Adrenal gland (tissue), 12 donors: ENCODE data around the gene RNF182. TPM values are rescaled to one million over a fixed set of nuclear protein-coding genes. Genes with fewer than 3 reads are reported as not detected.

Source experiments
- DNase-seq, 7 donors: peaks; one replicate each; pipeline ENCODE4 v3.0.0-alpha.2; 2019 to 2020
- H3K27ac ChIP-seq, 5 donors: fragments of 200-600 bp; sonication (generic) in 4 of 5; 1 replicate in 3 of 5; 2 replicates in 2 of 5; pipeline versions ENCODE4 v1.5.1 to v1.8.0; 2016 to 2020; ENCODE audit warnings: mild to moderate bottlenecking in 1 of 5
- H3K27me3 ChIP-seq: fragments of 200-600 bp; 2 replicates; pipeline ENCODE4 v1.8.0; 2021
- H3K36me3 ChIP-seq, 2 donors: fragments of 200-600 bp; replicated peaks in 1 of 2; 1 replicate in 1 of 2; 2 replicates in 1 of 2; pipeline versions ENCODE4 v1.5.1 to v1.8.0; 2018 to 2022
- H3K4me1 ChIP-seq, 2 donors: fragments of 200-600 bp; replicated peaks in 1 of 2; 1 replicate in 1 of 2; 2 replicates in 1 of 2; pipeline versions ENCODE4 v1.5.1 to v1.8.0; 2018 to 2021
- H3K4me3 ChIP-seq, 4 donors: fragments of 200-600 bp; sonication (generic) in 3 of 4; one replicate each; pipeline ENCODE4 v1.5.1; 2016 to 2018
- H3K9me3 ChIP-seq, 3 donors: fragments of 200-600 bp; sonication (generic) in 1 of 3; replicated peaks in 1 of 3; 1 replicate in 2 of 3; 2 replicates in 1 of 3; pipeline versions ENCODE4 v1.5.1 to v1.8.0; 2016 to 2021
- CTCF ChIP-seq, 6 experiments: fragments of 450-650 bp in 4 of 6; fragments of 200-600 bp in 2 of 6; sonication (generic) in 1 of 6; IDR thresholded peaks; 1 replicate in 5 of 6; 2 replicates in 1 of 6; pipeline versions ENCODE4 v1.5.1 to v1.8.0; 2016 to 2021; ENCODE audit warnings: antibody characterized with exemption in 6 of 6, mild to moderate bottlenecking in 2 of 6, moderate library complexity in 1 of 6
- POLR2A ChIP-seq, 2 donors: fragments of 450-650 bp; IDR thresholded peaks; one replicate each; pipeline ENCODE4 v1.6.1; 2017; ENCODE audit warnings: antibody characterized with exemption in 2 of 2, mild to moderate bottlenecking in 2 of 2, moderate library complexity in 1 of 2
- WGBS, 4 donors: extraction: QIAGEN DNeasy Blood & Tissue Kit in 2 of 4; methylation state at CpG; one replicate each; pipeline versions ENCODE4 v1.1.5 to v1.1.7; 2013 to 2017; 5-methylcytosine and 5-hydroxymethylcytosine counted together
- intact Hi-C, 2 donors: fragments of 100-400 bp; cut with DNase I; formaldehyde crosslinking; loops; one replicate each; pipeline versions ENCODE4 v1.14.1 to v1.15.0; 2022 to 2023
- polyA plus RNA-seq, 3 donors: library from polyadenylated mRNA; stranded (reverse); fragments of 200-250 nt in 2 of 3; fragments of 350-450 nt in 1 of 3; fragmentation: Illumina TruSeq in 1 of 3; extraction: RNeasy Lipid Tissue Mini Kit (QIAGEN cat#74804) in 1 of 3; gene quantifications; one replicate each; pipeline ENCODE4 v1.2.3, GENCODE V29; 2013 to 2014
- total RNA-seq, 9 donors: library from RNA; depleted of rRNA in 4 of 9; stranded (reverse); fragments of >200 nt in 4 of 9; fragments of 120-200 nt in 1 of 9; fragmentation: NEBNext Ultra II Directional in 1 of 9; extraction: Animal tissue kit (Norgen Biotek cat#: 25700) in 1 of 9; gene quantifications; one replicate each; pipeline versions ENCODE4 v1.1.0 to v1.2.4, GENCODE V29; 2013 to 2023
- donor health status: healthy with polysubstance abuse.
- donor health status: Bipolar disorder and iron deficiency.
- donor health status: DM: yes; HTN: yes; CAD: no.
- donor health status: DM: no; HTN: no; CAD: no.
- donor health status: DM: no; HTN: no; CAD: no.
- donor health status: DM: yes; HTN: yes; CAD: no.

RNF182 gene
- total and polyA plus RNA-seq, 12 donors = 0.03 to 2.1 (median 0.31) TPM; not detected in 2

GRCh38 chr6:14002176-14002947, 77.6 kb downstream of the RNF182 start:
- H3K4me3 ChIP-seq = no peak overlapping the region
- H3K36me3 ChIP-seq = no peaks in the 10 kb centered on the region
- WGBS, 4 donors = 89 to 96% (median 94%) methylated on average over 19 to 47 of the region's 47 CpGs
- no peak for DNase-seq
- intact Hi-C loops = no loop called here
- no peak for TF ChIP-seq CTCF (IDR thresholded peaks at IDR 0.05)
- TF ChIP-seq POLR2A (IDR thresholded peaks at IDR 0.05) = no peak
- no peaks in the 10 kb centered on the region for H3K9me3 ChIP-seq
- H3K4me1 ChIP-seq = no peaks in the 10 kb centered on the region
- H3K27me3 ChIP-seq = no peaks in the 10 kb centered on the region
- H3K27ac ChIP-seq = no peak overlapping the region

DNA sequence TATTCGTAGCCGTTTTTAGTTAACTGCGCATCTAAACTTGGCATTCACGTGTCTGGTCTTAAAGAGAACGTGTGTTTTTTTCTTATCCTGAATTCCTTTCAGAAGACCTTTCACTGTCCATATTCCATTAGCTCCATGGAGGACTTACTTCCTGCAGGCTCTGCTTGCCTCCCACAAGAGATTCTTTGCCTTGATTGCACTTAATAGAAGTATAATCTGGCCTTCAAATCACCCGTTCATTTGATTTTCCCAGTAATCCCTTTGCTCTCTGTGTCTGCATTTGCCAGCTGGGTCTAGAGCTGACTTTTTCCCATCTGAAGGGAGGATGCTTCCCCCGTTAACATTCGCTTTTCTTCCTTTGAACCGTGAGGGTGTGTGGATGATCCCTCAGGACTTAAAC, 79.5 kb downstream of the RNF182 start:
- no peaks in the 10 kb centered on the region for H3K4me1 ChIP-seq
- H3K27ac ChIP-seq = no peak overlapping the region
- H3K27me3 ChIP-seq = no peaks in the 10 kb centered on the region
- no peaks in the 10 kb centered on the region for H3K36me3 ChIP-seq
- no peaks in the 10 kb centered on the region for H3K9me3 ChIP-seq
- H3K4me3 ChIP-seq = no peak overlapping the region
- intact Hi-C loops = no loop called here
- TF ChIP-seq POLR2A (IDR thresholded peaks at IDR 0.05) (no peak), CTCF (IDR thresholded peaks at IDR 0.05) (no peak)
- no peak for DNase-seq
- WGBS, 4 donors = 72 to 81% (median 75%) methylated on average over 9 of the region's 9 CpGs

GRCh38 chr6:14008809-14009208, 84.1 kb downstream of the RNF182 start:
- no peaks in the 10 kb centered on the region for H3K36me3 ChIP-seq
- no peaks in the 10 kb centered on the region for H3K27me3 ChIP-seq
- TF ChIP-seq CTCF (IDR thresholded peaks at IDR 0.05) = no peak
- TF ChIP-seq POLR2A (IDR thresholded peaks at IDR 0.05) = no peak
- no peak overlapping the region for H3K27ac ChIP-seq
- 70 to 87% (median 77%) methylated on average over 5 of the region's 5 CpGs for WGBS, 4 donors
- no peaks in the 10 kb centered on the region for H3K9me3 ChIP-seq
- no peak overlapping the region for H3K4me3 ChIP-seq
- H3K4me1 ChIP-seq = no peaks in the 10 kb centered on the region
- intact Hi-C loops = no loop called here
- no peak for DNase-seq

DNA sequence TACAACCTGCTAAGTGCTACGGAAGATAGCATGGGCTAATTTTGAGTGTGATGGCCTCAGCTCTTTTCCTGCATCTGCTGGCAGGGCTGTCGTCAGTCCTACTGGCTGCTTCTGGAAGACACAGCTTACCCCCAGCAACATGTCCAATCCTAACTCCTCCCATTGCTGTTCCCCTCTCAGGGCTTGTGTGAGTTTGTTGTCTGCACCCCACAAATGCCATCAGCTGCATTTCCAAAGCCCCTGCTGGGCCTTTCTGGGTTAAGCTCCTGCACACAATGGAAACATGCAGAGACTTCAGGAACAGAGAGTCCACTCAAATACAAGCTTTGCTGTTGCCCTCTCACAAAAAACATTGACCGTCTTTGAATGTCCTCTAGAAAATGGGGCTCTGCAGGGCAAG, 84.7 kb downstream of the RNF182 start:
- Histone ChIP-seq H3K27ac (no peak overlapping the region), H3K4me3 (no peak overlapping the region), H3K27me3 (no peaks in the 10 kb centered on the region), H3K9me3 (no peaks in the 10 kb centered on the region), H3K4me1 (no peaks in the 10 kb centered on the region), H3K36me3 (no peaks in the 10 kb centered on the region)
- TF ChIP-seq POLR2A (IDR thresholded peaks at IDR 0.05) = no peak
- no peak for TF ChIP-seq CTCF (IDR thresholded peaks at IDR 0.05)
- intact Hi-C loops = no loop called here
- WGBS, 4 donors = 59 to 75% (median 66%) methylated on average over 3 of the region's 3 CpGs
- DNase-seq = no peak
